Inflammatory macrophage treated with lipopolysaccharide for 1 hour (primary cell): ENCODE data around the gene PNPT1.
"Not testable (repeated sequence)": the region's sequence is repeated elsewhere in the genome, so short reads cannot be mapped to it uniquely, and the experiment has no call there.

Source experiments
- DNase-seq, 2 donors: peaks; one replicate each; pipeline ENCODE4 v3.0.0-alpha.2; 2020 to 2022

Gene PNPT1

GRCh38 chr2:55653255-55653654, 40.4 kb downstream of the PNPT1 start:
- DNase-seq = no peak

- no peak for DNase-seq
Measured at GRCh38 chr2:55649211-55649610, 44.4 kb downstream of the PNPT1 start.

- no peak for DNase-seq
Measured at GRCh38 chr2:55636831-55637230, 56.8 kb downstream of the PNPT1 start.

GRCh38 chr2:55628931-55629330, 64.7 kb downstream of the PNPT1 start:
- no peak for DNase-seq

GRCh38 chr2:55627915-55628314, 65.7 kb downstream of the PNPT1 start:
- DNase-seq = no peak

GRCh38 chr2:55621802-55622201, 71.8 kb downstream of the PNPT1 start:
- no peak for DNase-seq

GRCh38 chr2:55620123-55620779, 73.4 kb downstream of the PNPT1 start:
- no peak for DNase-seq

- peak; percentile 47 to 61 for DNase-seq
Measured at GRCh38 chr2:55618275-55619055, 75.2 kb downstream of the PNPT1 start.

- no peak for DNase-seq
Measured at GRCh38 chr2:55618025-55618274, 75.7 kb downstream of the PNPT1 start.

GRCh38 chr2:55617175-55618024, 76.2 kb downstream of the PNPT1 start, which contains the start of gene PPP4R3B:
PPP4R3B (minus strand) TSS chr2:55617622; CDS start chr2:55617285, 337 bp downstream.
- peak; percentile 98 to 100 for DNase-seq

GRCh38 chr2:55616551-55617174, 77.0 kb downstream of the PNPT1 start:
- DNase-seq = peak; percentile 10 to 29

GRCh38 chr2:55611997-55612396, 81.6 kb downstream of the PNPT1 start:
- DNase-seq = no peak

- no peak for DNase-seq
Measured at GRCh38 chr2:55610954-55611743, 82.5 kb downstream of the PNPT1 start.

- no peak for DNase-seq
Measured at GRCh38 chr2:55609938-55610578, 83.6 kb downstream of the PNPT1 start.

- DNase-seq = no peak
Measured at GRCh38 chr2:55609193-55609794, 84.3 kb downstream of the PNPT1 start.

- DNase-seq = no peak
Measured at GRCh38 chr2:55607717-55608116, 85.9 kb downstream of the PNPT1 start.

- DNase-seq = no peak
Measured at GRCh38 chr2:55604027-55604565, 89.5 kb downstream of the PNPT1 start.

- DNase-seq = no peak
Measured at GRCh38 chr2:55601849-55602248, 91.8 kb downstream of the PNPT1 start.

- no peak for DNase-seq
Measured at GRCh38 chr2:55598056-55598795, 95.4 kb downstream of the PNPT1 start.

- not testable (repeated sequence) for DNase-seq
Measured at GRCh38 chr2:55596795-55597194, 96.8 kb downstream of the PNPT1 start.
